SK-N-MC (cell line): Measurements from ENCODE around the gene RLN1.

ENCODE experiments used
- EZH2 ChIP-seq: fragments of 200-600 bp; sonication (generic); IDR thresholded peaks from one replicate; pipeline ENCODE4 v1.6.1; 2017; ENCODE audit warnings: antibody characterized with exemption
- FOXP2 ChIP-seq: optimal IDR thresholded peaks from 2 replicates; pipeline ENCODE3; 2011; ENCODE audit warnings: mild to moderate bottlenecking, moderate library complexity; ENCODE audit not compliant: insufficient read depth; ENCODE audit errors: extremely low read length, control extremely low read depth
- POLR2AphosphoS5 ChIP-seq: IDR thresholded peaks from 2 replicates; pipeline ENCODE4 v1.6.1; 2012; ENCODE audit warnings: mild to moderate bottlenecking, low read depth, low read length, borderline replicate concordance

GRCh38 chr9:5384436-5384835, 44.8 kb upstream of the RLN1 start:
- no peak for TF ChIP-seq POLR2AphosphoS5
- TF ChIP-seq EZH2, result no peak
- no peak for TF ChIP-seq FOXP2
